GM12878 (cell line): ENCODE data around the gene PSMD12. TPM values are rescaled to one million over a fixed set of nuclear protein-coding genes. Genes with fewer than 3 reads are reported as not detected.
A peak's percentile ranks its signal among the peaks of the same experiment; 100 is the strongest.

Source experiments
- CEBPB ChIP-seq, 2 experiments: fragments of 150-350 bp in 1 of 2; IDR thresholded peaks; 2 replicates each; pipeline ENCODE4 v1.6.1; 2012 to 2014; ENCODE audit warnings: low read depth in 2 of 2, low read length in 2 of 2, borderline replicate concordance in 1 of 2, inconsistent platforms in 1 of 2
- CHD1 ChIP-seq: IDR thresholded peaks from 2 replicates; pipeline ENCODE4 v1.6.1; 2012; ENCODE audit warnings: low read depth, low read length, improper control_type of control experiment
- ESRRA ChIP-seq: IDR thresholded peaks from 2 replicates; pipeline ENCODE4 v1.6.1; 2012; ENCODE audit warnings: mild to moderate bottlenecking, low read length, improper control_type of control experiment
- FOXM1 ChIP-seq: IDR thresholded peaks from 2 replicates; pipeline ENCODE4 v1.6.1; 2012; ENCODE audit warnings: low read depth, mild to moderate bottlenecking, inconsistent platforms, low read length, moderate library complexity
- GABPA ChIP-seq: IDR thresholded peaks from 2 replicates; pipeline ENCODE4 v1.6.1; 2014; ENCODE audit warnings: antibody characterized with exemption, low read depth, mild to moderate bottlenecking, inconsistent platforms
- HDAC6 ChIP-seq: fragments of 200-600 bp; sonication (generic); IDR thresholded peaks from one replicate; pipeline ENCODE4 v1.8.0; 2017; ENCODE audit warnings: antibody characterized with exemption; ENCODE audit not compliant: unreplicated experiment
- IKZF2 ChIP-seq, 2 experiments: fragments of 450-650 bp; IDR thresholded peaks; 2 replicates each; pipeline ENCODE4 v1.6.1; 2017; ENCODE audit warnings: mild to moderate bottlenecking in 2 of 2, moderate library complexity in 2 of 2
- JUNB ChIP-seq: IDR thresholded peaks from 2 replicates; pipeline ENCODE4 v1.6.1; 2016; ENCODE audit warnings: antibody characterized with exemption, mild to moderate bottlenecking
- KLF5 ChIP-seq: fragments of 450-650 bp; IDR thresholded peaks from 2 replicates; pipeline ENCODE4 v1.6.1; 2014; ENCODE audit warnings: mild to moderate bottlenecking; ENCODE audit not compliant: partially characterized antibody
- LARP7 ChIP-seq: fragments of 450-650 bp; IDR thresholded peaks from 2 replicates; pipeline ENCODE4 v1.6.1; 2017; ENCODE audit warnings: mild to moderate bottlenecking
- NFYB ChIP-seq: IDR thresholded peaks from 2 replicates; pipeline ENCODE4 v1.6.1; 2011; ENCODE audit warnings: low read depth, mild to moderate bottlenecking, low read length, improper control_type of control experiment, moderate library complexity; ENCODE audit not compliant: insufficient read depth
- NR2C2 ChIP-seq: IDR thresholded peaks from 2 replicates; pipeline ENCODE4 v1.6.1; 2011; ENCODE audit warnings: borderline replicate concordance, low read depth; ENCODE audit not compliant: control insufficient read depth, insufficient read length
- SMAD5 ChIP-seq: IDR thresholded peaks from 2 replicates; pipeline ENCODE4 v1.6.1; 2016; ENCODE audit warnings: antibody characterized with exemption, low read depth
- SREBF2 ChIP-seq: IDR thresholded peaks from 2 replicates; pipeline ENCODE4 v1.6.1; 2012; ENCODE audit warnings: mild to moderate bottlenecking, low read length
- TAF1 ChIP-seq: IDR thresholded peaks from 2 replicates; pipeline ENCODE4 v1.6.1; 2011; ENCODE audit warnings: mild to moderate bottlenecking, low read depth, low read length, borderline replicate concordance
- TCF3 ChIP-seq: IDR thresholded peaks from 2 replicates; pipeline ENCODE4 v1.6.1; 2012; ENCODE audit warnings: low read depth, mild to moderate bottlenecking, low read length, borderline replicate concordance; ENCODE audit not compliant: insufficient read depth
- WRNIP1 ChIP-seq: IDR thresholded peaks from 2 replicates; pipeline ENCODE4 v1.6.1; 2011; ENCODE audit warnings: low read depth, low read length, improper control_type of control experiment, borderline replicate concordance
- ZBED1 ChIP-seq: IDR thresholded peaks from 2 replicates; pipeline ENCODE4 v1.6.1; 2016; ENCODE audit warnings: borderline replicate concordance
- ZNF24 ChIP-seq: fragments of 450-650 bp; IDR thresholded peaks from 2 replicates; pipeline ENCODE4 v1.6.1; 2017; ENCODE audit warnings: antibody characterized with exemption, mild to moderate bottlenecking
- ZSCAN29 ChIP-seq: fragments of 450-650 bp; IDR thresholded peaks from 2 replicates; pipeline ENCODE4 v1.6.1; 2017; ENCODE audit warnings: mild to moderate bottlenecking, moderate library complexity
- polyA plus RNA-seq, 11 experiments: library from polyadenylated mRNA; depleted of rRNA in 4 of 11; unstranded in 6 of 11; stranded (reverse) in 5 of 11; fragments of >200 nt; fragmentation: Nextera tagmentation in 4 of 11; fragmentation: Illumina TruSeq in 1 of 11; extraction: Ambion mirVana in 4 of 11; extraction: Trizol in 1 of 11; gene quantifications; 1 replicate in 1 of 11; 2 replicates in 10 of 11; pipeline versions ENCODE4 v1.2.1 to v1.2.3, GENCODE V29; 2011 to 2016; ENCODE audit warnings: inconsistent platforms in 2 of 11, missing spikeins in 2 of 11, low read depth in 1 of 11
- total RNA-seq, 4 experiments: library from RNA; depleted of rRNA in 3 of 4; stranded (reverse); fragments of >200 nt in 3 of 4; fragmentation: Illumina TruSeq in 1 of 4; extraction: Trizol in 1 of 4; gene quantifications; 2 replicates each; pipeline versions ENCODE4 v1.2.1 to v1.2.3, GENCODE V29; 2013 to 2021
- TF ChIP-seq, protein P1 (sequence below): fragments of 450-650 bp; IDR thresholded peaks from 2 replicates; pipeline ENCODE4 v1.6.1; 2017; ENCODE audit warnings: mild to moderate bottlenecking
- TF ChIP-seq, protein P2 (sequence below): IDR thresholded peaks from 2 replicates; pipeline ENCODE4 v1.6.1; 2012; ENCODE audit warnings: low read depth, low read length, improper control_type of control experiment
- TF ChIP-seq, protein P3 (sequence below), 3 experiments: IDR thresholded peaks in 2 of 3; conservative IDR thresholded peaks in 1 of 3; 2 replicates each; pipeline ENCODE4 v1.5.1; 2011; ENCODE audit warnings: low read depth in 3 of 3, low read length in 3 of 3, mild to moderate bottlenecking in 3 of 3, control low read depth in 2 of 3, moderate library complexity in 2 of 3, inconsistent platforms in 1 of 3, mixed read lengths in 1 of 3; ENCODE audit not compliant: control insufficient read depth in 2 of 3, insufficient read depth in 1 of 3; ENCODE audit errors: extremely low read depth in 1 of 3
- TF ChIP-seq, protein P4 (sequence below): fragments of 450-650 bp; IDR thresholded peaks from 2 replicates; pipeline ENCODE4 v1.6.1; 2016; ENCODE audit warnings: mild to moderate bottlenecking
- TF ChIP-seq, protein P5 (sequence below): fragments of 450-650 bp; IDR thresholded peaks from 2 replicates; pipeline ENCODE4 v1.6.1; 2014; ENCODE audit warnings: mild to moderate bottlenecking

PSMD12 gene
- total and polyA plus RNA-seq, 10 of the 15 experiments (the other 5 are each of a cell fraction or from before 2014, with no cell fraction given): 19.8 to 149 (median 47.5) TPM

DNA sequence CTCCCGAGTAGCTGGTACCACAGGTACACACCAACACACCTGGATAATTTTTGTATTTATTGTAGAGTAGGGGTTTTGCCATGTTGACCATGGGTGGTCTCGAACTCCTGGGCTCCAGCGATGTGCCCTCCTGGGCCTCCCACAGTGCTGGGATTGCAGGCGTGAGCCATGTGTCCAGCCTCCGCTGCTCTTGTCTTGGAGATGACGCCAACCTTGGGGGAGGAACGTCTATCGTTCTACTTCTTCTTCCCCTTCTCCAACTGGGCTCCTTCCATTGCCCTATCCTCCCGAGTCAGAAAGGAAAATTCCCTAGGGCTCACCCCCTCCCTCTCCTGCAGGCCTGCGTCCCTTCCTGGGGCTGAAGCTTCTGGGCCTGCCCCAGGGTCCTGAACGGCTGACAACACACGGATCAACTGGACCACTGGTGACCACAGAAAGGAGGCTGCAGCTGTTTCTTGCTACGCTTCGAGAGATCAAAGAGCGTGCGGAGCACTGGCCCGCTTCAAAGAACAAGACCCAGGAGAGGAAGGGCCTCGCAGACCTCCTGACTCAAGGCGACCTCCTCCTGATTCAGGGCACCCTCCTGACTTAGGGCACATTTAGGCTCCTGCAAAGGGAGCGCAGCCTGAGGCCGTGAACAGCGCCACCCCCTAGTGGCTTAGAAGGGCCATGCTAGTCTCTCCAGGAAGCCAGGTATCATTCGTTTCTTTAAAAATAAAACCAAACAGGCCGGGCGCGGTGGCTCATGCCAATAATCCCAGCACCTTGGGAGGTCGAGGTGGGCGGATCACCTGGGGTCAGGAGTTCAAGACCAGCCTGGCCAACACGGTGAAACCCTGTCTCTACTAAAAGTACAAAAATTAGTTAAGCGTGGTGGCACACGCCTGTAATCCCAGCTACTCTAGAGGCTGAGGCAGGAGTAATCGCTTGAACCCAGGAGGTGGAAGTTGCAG lies 72.8 kb downstream of the PSMD12 start (continued):
- TF ChIP-seq HDAC6 (no peak), NFYB (no peak), CEBPB (IDR thresholded peaks at IDR 0.05; ENCODE audit: borderline replicate concordance in 1 of 2, low read depth in 2 of 2, low read length in 2 of 2) (no peak), ESRRA (no peak), CHD1 (no peak), LARP7 (no peak), ZBED1 (no peak), GABPA (no peak), FOXM1 (no peak), KLF5 (no peak), JUNB (no peak), TAF1 (no peak), SMAD5 (no peak), TCF3 (no peak), NR2C2 (no peak), IKZF2 (IDR thresholded peaks at IDR 0.05) (no peak), SREBF2 (no peak), WRNIP1 (no peak), ZNF24 (peak; percentile 71), ZSCAN29 (no peak)
- TF ChIP-seq, protein P1, sequence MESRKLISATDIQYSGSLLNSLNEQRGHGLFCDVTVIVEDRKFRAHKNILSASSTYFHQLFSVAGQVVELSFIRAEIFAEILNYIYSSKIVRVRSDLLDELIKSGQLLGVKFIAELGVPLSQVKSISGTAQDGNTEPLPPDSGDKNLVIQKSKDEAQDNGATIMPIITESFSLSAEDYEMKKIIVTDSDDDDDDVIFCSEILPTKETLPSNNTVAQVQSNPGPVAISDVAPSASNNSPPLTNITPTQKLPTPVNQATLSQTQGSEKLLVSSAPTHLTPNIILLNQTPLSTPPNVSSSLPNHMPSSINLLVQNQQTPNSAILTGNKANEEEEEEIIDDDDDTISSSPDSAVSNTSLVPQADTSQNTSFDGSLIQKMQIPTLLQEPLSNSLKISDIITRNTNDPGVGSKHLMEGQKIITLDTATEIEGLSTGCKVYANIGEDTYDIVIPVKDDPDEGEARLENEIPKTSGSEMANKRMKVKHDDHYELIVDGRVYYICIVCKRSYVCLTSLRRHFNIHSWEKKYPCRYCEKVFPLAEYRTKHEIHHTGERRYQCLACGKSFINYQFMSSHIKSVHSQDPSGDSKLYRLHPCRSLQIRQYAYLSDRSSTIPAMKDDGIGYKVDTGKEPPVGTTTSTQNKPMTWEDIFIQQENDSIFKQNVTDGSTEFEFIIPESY: no peak
- TF ChIP-seq, protein P2, sequence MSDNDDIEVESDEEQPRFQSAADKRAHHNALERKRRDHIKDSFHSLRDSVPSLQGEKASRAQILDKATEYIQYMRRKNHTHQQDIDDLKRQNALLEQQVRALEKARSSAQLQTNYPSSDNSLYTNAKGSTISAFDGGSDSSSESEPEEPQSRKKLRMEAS: no peak
- TF ChIP-seq, protein P3, sequence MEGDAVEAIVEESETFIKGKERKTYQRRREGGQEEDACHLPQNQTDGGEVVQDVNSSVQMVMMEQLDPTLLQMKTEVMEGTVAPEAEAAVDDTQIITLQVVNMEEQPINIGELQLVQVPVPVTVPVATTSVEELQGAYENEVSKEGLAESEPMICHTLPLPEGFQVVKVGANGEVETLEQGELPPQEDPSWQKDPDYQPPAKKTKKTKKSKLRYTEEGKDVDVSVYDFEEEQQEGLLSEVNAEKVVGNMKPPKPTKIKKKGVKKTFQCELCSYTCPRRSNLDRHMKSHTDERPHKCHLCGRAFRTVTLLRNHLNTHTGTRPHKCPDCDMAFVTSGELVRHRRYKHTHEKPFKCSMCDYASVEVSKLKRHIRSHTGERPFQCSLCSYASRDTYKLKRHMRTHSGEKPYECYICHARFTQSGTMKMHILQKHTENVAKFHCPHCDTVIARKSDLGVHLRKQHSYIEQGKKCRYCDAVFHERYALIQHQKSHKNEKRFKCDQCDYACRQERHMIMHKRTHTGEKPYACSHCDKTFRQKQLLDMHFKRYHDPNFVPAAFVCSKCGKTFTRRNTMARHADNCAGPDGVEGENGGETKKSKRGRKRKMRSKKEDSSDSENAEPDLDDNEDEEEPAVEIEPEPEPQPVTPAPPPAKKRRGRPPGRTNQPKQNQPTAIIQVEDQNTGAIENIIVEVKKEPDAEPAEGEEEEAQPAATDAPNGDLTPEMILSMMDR (IDR thresholded peaks at IDR 0.05 in 2 of 3, conservative IDR thresholded peaks at IDR 0.05 in 1 of 3; ENCODE audit: control insufficient read depth in 2 of 3, extremely low read depth in 1 of 3, insufficient read depth in 1 of 3, low read depth in 3 of 3, low read length in 3 of 3): peak; percentile 76 to 93 (median 83)
- TF ChIP-seq, protein P4, sequence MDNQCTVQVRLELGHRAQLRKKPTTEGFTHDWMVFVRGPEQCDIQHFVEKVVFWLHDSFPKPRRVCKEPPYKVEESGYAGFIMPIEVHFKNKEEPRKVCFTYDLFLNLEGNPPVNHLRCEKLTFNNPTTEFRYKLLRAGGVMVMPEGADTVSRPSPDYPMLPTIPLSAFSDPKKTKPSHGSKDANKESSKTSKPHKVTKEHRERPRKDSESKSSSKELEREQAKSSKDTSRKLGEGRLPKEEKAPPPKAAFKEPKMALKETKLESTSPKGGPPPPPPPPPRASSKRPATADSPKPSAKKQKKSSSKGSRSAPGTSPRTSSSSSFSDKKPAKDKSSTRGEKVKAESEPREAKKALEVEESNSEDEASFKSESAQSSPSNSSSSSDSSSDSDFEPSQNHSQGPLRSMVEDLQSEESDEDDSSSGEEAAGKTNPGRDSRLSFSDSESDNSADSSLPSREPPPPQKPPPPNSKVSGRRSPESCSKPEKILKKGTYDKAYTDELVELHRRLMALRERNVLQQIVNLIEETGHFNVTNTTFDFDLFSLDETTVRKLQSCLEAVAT: peak; percentile 84
- TF ChIP-seq, protein P5, sequence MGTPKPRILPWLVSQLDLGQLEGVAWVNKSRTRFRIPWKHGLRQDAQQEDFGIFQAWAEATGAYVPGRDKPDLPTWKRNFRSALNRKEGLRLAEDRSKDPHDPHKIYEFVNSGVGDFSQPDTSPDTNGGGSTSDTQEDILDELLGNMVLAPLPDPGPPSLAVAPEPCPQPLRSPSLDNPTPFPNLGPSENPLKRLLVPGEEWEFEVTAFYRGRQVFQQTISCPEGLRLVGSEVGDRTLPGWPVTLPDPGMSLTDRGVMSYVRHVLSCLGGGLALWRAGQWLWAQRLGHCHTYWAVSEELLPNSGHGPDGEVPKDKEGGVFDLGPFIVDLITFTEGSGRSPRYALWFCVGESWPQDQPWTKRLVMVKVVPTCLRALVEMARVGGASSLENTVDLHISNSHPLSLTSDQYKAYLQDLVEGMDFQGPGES: no peak
